HepG2 (cell line): ENCODE results near the gene MXRA7. TPM values are rescaled to one million over a fixed set of nuclear protein-coding genes. Genes with fewer than 3 reads are reported as not detected.

Source experiments
- CREB3 ChIP-seq: sonication (generic); formaldehyde crosslinking; IDR thresholded peaks from 2 replicates; pipeline ENCODE4 v1.5.0; 2020; ENCODE audit warnings: missing genetic modification reagents
- DDIT3 ChIP-seq: sonication (generic); formaldehyde crosslinking; IDR thresholded peaks from 2 replicates; pipeline ENCODE4 v1.4.0; 2020; ENCODE audit warnings: mild to moderate bottlenecking, missing genetic modification reagents
- EED ChIP-seq: sonication (generic); formaldehyde crosslinking; IDR thresholded peaks from 2 replicates; pipeline ENCODE4 v1.5.0; 2020; ENCODE audit warnings: mild to moderate bottlenecking, missing genetic modification reagents
- EHMT2 ChIP-seq: fragments of 200-600 bp; sonication (generic); IDR thresholded peaks from 2 replicates; pipeline ENCODE4 v1.7.0; 2017; ENCODE audit warnings: antibody characterized with exemption, low read depth, low read length, borderline replicate concordance
- GTF2F1 ChIP-seq: fragments of 150-350 bp; IDR thresholded peaks from 2 replicates; pipeline ENCODE4 v1.6.1; 2014; ENCODE audit warnings: low read length
- IRX3 ChIP-seq: sonication (generic); formaldehyde crosslinking; IDR thresholded peaks from 2 replicates; pipeline ENCODE4 v1.8.1; 2023; ENCODE audit warnings: mild to moderate bottlenecking, low read depth, missing genetic modification reagents, borderline replicate concordance
- KDM4B ChIP-seq: sonication (generic); formaldehyde crosslinking; IDR thresholded peaks from 2 replicates; pipeline ENCODE4 v1.4.0; 2020; ENCODE audit warnings: missing genetic modification reagents
- LCORL ChIP-seq, 2 experiments: fragments of 450-650 bp in 1 of 2; sonication (generic) in 1 of 2; formaldehyde crosslinking in 1 of 2; IDR thresholded peaks; 2 replicates each; pipeline versions ENCODE4 v1.5.0 to v1.6.1; 2017 to 2020; ENCODE audit warnings: antibody characterized with exemption in 1 of 2, missing genetic modification reagents in 1 of 2
- MAFG ChIP-seq: sonication (generic); formaldehyde crosslinking; IDR thresholded peaks from 2 replicates; pipeline ENCODE4 v1.5.1; 2020; ENCODE audit warnings: mild to moderate bottlenecking, missing genetic modification reagents
- PBX3 ChIP-seq: sonication (generic); formaldehyde crosslinking; IDR thresholded peaks from 2 replicates; pipeline ENCODE4 v1.8.1; 2023; ENCODE audit warnings: missing genetic modification reagents, inconsistent platforms, borderline replicate concordance
- PHF5A ChIP-seq: IDR thresholded peaks from one replicate; pipeline ENCODE4 v1.6.1; 2018; ENCODE audit warnings: low read depth, missing genetic modification reagents; ENCODE audit not compliant: unreplicated experiment
- ZBTB20 ChIP-seq: sonication (generic); formaldehyde crosslinking; IDR thresholded peaks from 2 replicates; pipeline ENCODE4 v1.8.1; 2023; ENCODE audit warnings: missing genetic modification reagents, low read depth, mild to moderate bottlenecking, borderline replicate concordance
- ZFP36L2 ChIP-seq: sonication (generic); formaldehyde crosslinking; IDR thresholded peaks from 2 replicates; pipeline ENCODE4 v1.4.0; 2020; ENCODE audit warnings: missing genetic modification reagents
- ZNF136 ChIP-seq: sonication (generic); formaldehyde crosslinking; IDR thresholded peaks from 2 replicates; pipeline ENCODE4 v1.8.1; 2022; ENCODE audit warnings: low read depth, mild to moderate bottlenecking, moderate library complexity, missing genetic modification reagents
- ZNF33A ChIP-seq: sonication (generic); formaldehyde crosslinking; IDR thresholded peaks from 2 replicates; pipeline ENCODE4 v1.5.1; 2020; ENCODE audit warnings: missing genetic modification reagents, mild to moderate bottlenecking, moderate library complexity, borderline replicate concordance
- ZNF431 ChIP-seq: sonication (generic); formaldehyde crosslinking; IDR thresholded peaks from 2 replicates; pipeline ENCODE4 v1.9.0; 2022; ENCODE audit warnings: missing genetic modification reagents, low read depth, mild to moderate bottlenecking, borderline replicate concordance
- ZNF780A ChIP-seq: sonication (generic); formaldehyde crosslinking; IDR thresholded peaks from 2 replicates; pipeline ENCODE4 v1.8.0; 2022; ENCODE audit warnings: mild to moderate bottlenecking, missing genetic modification reagents, moderate library complexity
- ZNF850 ChIP-seq: sonication (generic); formaldehyde crosslinking; conservative IDR thresholded peaks from 2 replicates; pipeline ENCODE4 v1.9.0; 2021; ENCODE audit warnings: mild to moderate bottlenecking, missing genetic modification reagents
- polyA plus RNA-seq, 8 experiments: library from polyadenylated mRNA; depleted of rRNA in 3 of 8; stranded (reverse) in 7 of 8; unstranded in 1 of 8; fragments of >200 nt; fragmentation: Illumina TruSeq in 4 of 8; extraction: Trizol in 4 of 8; gene quantifications; 2 replicates each; pipeline versions ENCODE4 v1.2.1 to v1.2.3, GENCODE V29; 2011 to 2016; ENCODE audit warnings: low read depth in 4 of 8, missing spikeins in 1 of 8, mixed read lengths in 1 of 8; ENCODE audit not compliant: insufficient read depth in 1 of 8
- total RNA-seq, 5 experiments: library from RNA; depleted of rRNA; stranded (reverse); fragments of >200 nt; fragmentation: Illumina TruSeq; extraction: Trizol; gene quantifications; 2 replicates each; pipeline ENCODE4 v1.2.3, GENCODE V29; 2016; ENCODE audit warnings: low read depth in 1 of 5
- TF ChIP-seq, protein P1 (sequence below): sonication (generic); formaldehyde crosslinking; IDR thresholded peaks from 2 replicates; pipeline ENCODE4 v1.4.0; 2020; ENCODE audit warnings: missing genetic modification reagents, borderline replicate concordance
- TF ChIP-seq, protein P2 (sequence below): sonication (generic); formaldehyde crosslinking; IDR thresholded peaks from 2 replicates; pipeline ENCODE4 v1.8.1; 2023; ENCODE audit warnings: mild to moderate bottlenecking, moderate library complexity, missing genetic modification reagents
- TF ChIP-seq, protein P3 (sequence below), 2 experiments: fragments of 450-650 bp in 1 of 2; sonication (generic) in 1 of 2; formaldehyde crosslinking; IDR thresholded peaks; 2 replicates each; pipeline versions ENCODE4 v1.5.0 to v1.8.0; 2020 to 2022; ENCODE audit warnings: mild to moderate bottlenecking in 1 of 2, missing genetic modification reagents in 1 of 2

The MXRA7 gene
- total and polyA plus RNA-seq, 2 of the 13 experiments (the other 11 are each of a cell fraction or from before 2014, with no cell fraction given): 44.8 to 112 TPM

GRCh38 chr17:76700617-76701470 is 9.9 kb downstream of the MXRA7 start (continued):
- TF ChIP-seq PBX3 (CRISPR knock-in tag) (no peak), ZNF136 (0 out of 2 replicates have a peak, but pooled peaks have one; percentile 84), KDM4B (CRISPR knock-in tag) (peak; percentile 17; the same call in 1 of the 2 replicates), ZNF431 (no peak; the same call in 1 of the 2 replicates), GTF2F1 (no peak), DDIT3 (CRISPR knock-in tag) (no peak), ZNF33A (CRISPR knock-in tag) (no peak), CREB3 (CRISPR knock-in tag) (no peak), ZFP36L2 (CRISPR knock-in tag) (no peak), ZBTB20 (CRISPR knock-in tag) (no peak), PHF5A (CRISPR knock-in tag) (peak; percentile 71), ZNF850 (CRISPR knock-in tag) (no peak), MAFG (CRISPR knock-in tag) (no peak), ZNF780A (CRISPR knock-in tag) (no peak), LCORL (IDR thresholded peaks at IDR 0.05) (peak; percentile 8; the same call in 1 of the 2 replicates), LCORL (CRISPR knock-in tag; IDR thresholded peaks at IDR 0.05) (peak; percentile 38), IRX3 (CRISPR knock-in tag) (no peak), EHMT2 (no peak), EED (CRISPR knock-in tag) (no peak)
- TF ChIP-seq, protein P1, sequence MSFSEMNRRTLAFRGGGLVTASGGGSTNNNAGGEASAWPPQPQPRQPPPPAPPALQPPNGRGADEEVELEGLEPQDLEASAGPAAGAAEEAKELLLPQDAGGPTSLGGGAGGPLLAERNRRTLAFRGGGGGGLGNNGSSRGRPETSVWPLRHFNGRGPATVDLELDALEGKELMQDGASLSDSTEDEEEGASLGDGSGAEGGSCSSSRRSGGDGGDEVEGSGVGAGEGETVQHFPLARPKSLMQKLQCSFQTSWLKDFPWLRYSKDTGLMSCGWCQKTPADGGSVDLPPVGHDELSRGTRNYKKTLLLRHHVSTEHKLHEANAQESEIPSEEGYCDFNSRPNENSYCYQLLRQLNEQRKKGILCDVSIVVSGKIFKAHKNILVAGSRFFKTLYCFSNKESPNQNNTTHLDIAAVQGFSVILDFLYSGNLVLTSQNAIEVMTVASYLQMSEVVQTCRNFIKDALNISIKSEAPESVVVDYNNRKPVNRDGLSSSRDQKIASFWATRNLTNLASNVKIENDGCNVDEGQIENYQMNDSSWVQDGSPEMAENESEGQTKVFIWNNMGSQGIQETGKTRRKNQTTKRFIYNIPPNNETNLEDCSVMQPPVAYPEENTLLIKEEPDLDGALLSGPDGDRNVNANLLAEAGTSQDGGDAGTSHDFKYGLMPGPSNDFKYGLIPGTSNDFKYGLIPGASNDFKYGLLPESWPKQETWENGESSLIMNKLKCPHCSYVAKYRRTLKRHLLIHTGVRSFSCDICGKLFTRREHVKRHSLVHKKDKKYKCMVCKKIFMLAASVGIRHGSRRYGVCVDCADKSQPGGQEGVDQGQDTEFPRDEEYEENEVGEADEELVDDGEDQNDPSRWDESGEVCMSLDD (CRISPR knock-in tag): no peak
- TF ChIP-seq, protein P2, sequence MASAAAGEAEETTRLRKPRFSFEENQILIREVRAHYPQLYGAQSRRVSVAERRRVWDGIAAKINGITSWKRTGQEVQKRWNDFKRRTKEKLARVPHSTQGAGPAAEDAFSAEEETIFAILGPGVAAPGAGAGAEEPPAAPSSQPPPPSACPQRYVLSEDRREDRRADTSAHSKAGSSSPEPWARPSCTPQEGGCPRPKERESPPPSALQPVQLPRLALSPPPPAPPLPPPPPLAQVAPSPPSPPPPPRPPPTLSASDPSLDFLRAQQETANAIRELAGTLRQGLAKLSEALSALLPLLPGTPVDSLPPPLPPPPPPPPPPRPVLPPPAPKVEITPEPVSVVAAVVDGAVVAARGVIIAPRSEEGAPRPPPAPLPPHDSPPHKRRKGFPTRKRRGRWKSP (CRISPR knock-in tag): 0 out of 2 replicates have a peak, but pooled peaks have one; percentile 14
- TF ChIP-seq, protein P3, sequence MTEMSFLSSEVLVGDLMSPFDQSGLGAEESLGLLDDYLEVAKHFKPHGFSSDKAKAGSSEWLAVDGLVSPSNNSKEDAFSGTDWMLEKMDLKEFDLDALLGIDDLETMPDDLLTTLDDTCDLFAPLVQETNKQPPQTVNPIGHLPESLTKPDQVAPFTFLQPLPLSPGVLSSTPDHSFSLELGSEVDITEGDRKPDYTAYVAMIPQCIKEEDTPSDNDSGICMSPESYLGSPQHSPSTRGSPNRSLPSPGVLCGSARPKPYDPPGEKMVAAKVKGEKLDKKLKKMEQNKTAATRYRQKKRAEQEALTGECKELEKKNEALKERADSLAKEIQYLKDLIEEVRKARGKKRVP (CRISPR knock-in tag; IDR thresholded peaks at IDR 0.05): peak in 1 of 2 experiments; percentile 31; a peak in 1 of 4 replicates
